ENCODE measurements around the gene SP3. TPM values are rescaled to one million over a fixed set of nuclear protein-coding genes. Genes with fewer than 3 reads are reported as not detected.

SP3 gene
- total RNA-seq, 1 experiment from 2014 or later = 73.8 TPM

- H3K4me3 Mint-ChIP-seq (ENCODE audit: unreplicated experiment) = peak overlapping the region; percentile 87
- no peaks in the 10 kb centered on the region for H3K9me3 Mint-ChIP-seq (ENCODE audit: unreplicated experiment)
- POLR2A ChIA-PET = interaction anchor here (0.5 to 5.0 kb wide), 27 partner anchors 10 to 752 kb away, joined by 3 to 44 read pairs (median 4); no protein-coding TSS in a partner anchor
- peaks cover 15% of the 10 kb centered on the region for H3K36me3 Mint-ChIP-seq (ENCODE audit: insufficient read depth, unreplicated experiment)
- H3K27me3 Mint-ChIP-seq (ENCODE audit: insufficient read depth, unreplicated experiment) = no peaks in the 10 kb centered on the region
- peak overlapping the region; percentile 94 for H3K27ac Mint-ChIP-seq (ENCODE audit: low read depth, unreplicated experiment)
- TF ChIP-seq CTCF (IDR thresholded peaks at IDR 0.05; ENCODE audit: unreplicated experiment) = no peak
- H3K4me1 Mint-ChIP-seq (ENCODE audit: insufficient read depth, unreplicated experiment) = peaks cover 26% of the 10 kb centered on the region
- DNase-seq (ENCODE audit: unreplicated experiment) = no peak
- intact Hi-C loops (cut with micrococcal nuclease) = loop anchor here (10.0 kb wide), 2 partner anchors 282 to 382 kb away; partner anchors contain the start of gene OLA1
- CTCF ChIA-PET = interaction anchor here (0.6 to 1.2 kb wide), 3 partner anchors 17 to 382 kb away, joined by 3 read pairs; no protein-coding TSS in a partner anchor
- TSS peak; percentile 34 for BruUV-seq (replicated peaks)
Measured at GRCh38 chr2:173962583-173963110, 2.5 kb downstream of the SP3 start.

GRCh38 chr2:173962031-173962430 lies 3.1 kb downstream of the SP3 start:
- Mint-ChIP-seq H3K4me3 (ENCODE audit: unreplicated experiment) (peak overlapping the region; percentile 87), H3K9me3 (ENCODE audit: unreplicated experiment) (no peaks in the 10 kb centered on the region), H3K27me3 (ENCODE audit: insufficient read depth, unreplicated experiment) (no peaks in the 10 kb centered on the region), H3K4me1 (ENCODE audit: insufficient read depth, unreplicated experiment) (peaks cover 32% of the 10 kb centered on the region), H3K36me3 (ENCODE audit: insufficient read depth, unreplicated experiment) (peaks cover 21% of the 10 kb centered on the region), H3K27ac (ENCODE audit: low read depth, unreplicated experiment) (peak overlapping the region; percentile 94)
- DNase-seq (ENCODE audit: unreplicated experiment) = no peak
- ChIA-PET CTCF (interaction anchor here (0.5 to 1.2 kb wide), 5 partner anchors 16 to 382 kb away, joined by 3 to 4 read pairs (median 3); no protein-coding TSS in a partner anchor), POLR2A (interaction anchor here (0.6 to 5.0 kb wide), 23 partner anchors 10 to 752 kb away, joined by 3 to 44 read pairs (median 4); no protein-coding TSS in a partner anchor)
- no peak for TF ChIP-seq CTCF (IDR thresholded peaks at IDR 0.05; ENCODE audit: unreplicated experiment)
- intact Hi-C loops (cut with micrococcal nuclease) = loop anchor here (10.0 kb wide), 2 partner anchors 283 to 383 kb away; partner anchors contain the start of gene OLA1
- BruUV-seq (replicated peaks) = no TSS peak

GRCh38 chr2:173961346-173961705 lies 3.8 kb downstream of the SP3 start:
- Mint-ChIP-seq H3K9me3 (ENCODE audit: unreplicated experiment) (no peaks in the 10 kb centered on the region), H3K4me3 (ENCODE audit: unreplicated experiment) (peak overlapping the region; percentile 87), H3K4me1 (ENCODE audit: insufficient read depth, unreplicated experiment) (peaks cover 33% of the 10 kb centered on the region), H3K36me3 (ENCODE audit: insufficient read depth, unreplicated experiment) (peaks cover 24% of the 10 kb centered on the region), H3K27me3 (ENCODE audit: insufficient read depth, unreplicated experiment) (no peaks in the 10 kb centered on the region), H3K27ac (ENCODE audit: low read depth, unreplicated experiment) (no peak overlapping the region)
- TF ChIP-seq CTCF (IDR thresholded peaks at IDR 0.05; ENCODE audit: unreplicated experiment) = no peak
- intact Hi-C loops (cut with micrococcal nuclease) = loop anchor here (10.0 kb wide), 2 partner anchors 283 to 383 kb away; partner anchors contain the start of gene OLA1
- ChIA-PET CTCF (interaction anchor here (0.5 to 1.2 kb wide), 3 partner anchors 9 to 89 kb away, joined by 3 to 4 read pairs (median 4); no protein-coding TSS in a partner anchor), POLR2A (interaction anchor here (0.6 to 5.0 kb wide), 12 partner anchors 9 to 533 kb away, joined by 3 to 44 read pairs (median 4); no protein-coding TSS in a partner anchor)
- no TSS peak for BruUV-seq (replicated peaks)
- DNase-seq (ENCODE audit: unreplicated experiment) = no peak

- Mint-ChIP-seq H3K4me1 (ENCODE audit: insufficient read depth, unreplicated experiment) (peaks cover 30% of the 10 kb centered on the region), H3K36me3 (ENCODE audit: insufficient read depth, unreplicated experiment) (peaks cover 38% of the 10 kb centered on the region), H3K27ac (ENCODE audit: low read depth, unreplicated experiment) (peak overlapping the region; percentile 39), H3K9me3 (ENCODE audit: unreplicated experiment) (no peaks in the 10 kb centered on the region), H3K27me3 (ENCODE audit: insufficient read depth, unreplicated experiment) (no peaks in the 10 kb centered on the region), H3K4me3 (ENCODE audit: unreplicated experiment) (no peak overlapping the region)
- BruUV-seq (replicated peaks) = no TSS peak
- POLR2A ChIA-PET = no interaction called here
- CTCF ChIA-PET = interaction anchor here (0.6 kb wide), 1 partner anchor 559 kb away, joined by 3 read pairs; no protein-coding TSS in a partner anchor
- no peak for DNase-seq (ENCODE audit: unreplicated experiment)
- TF ChIP-seq CTCF (IDR thresholded peaks at IDR 0.05; ENCODE audit: unreplicated experiment) = no peak
- intact Hi-C loops (cut with micrococcal nuclease) = loop anchor here (10.0 kb wide), 2 partner anchors 285 to 385 kb away; partner anchors contain the start of gene OLA1
Measured at GRCh38 chr2:173959909-173960308, 5.3 kb downstream of the SP3 start.

Measured in MCF 10A (cell line).